VCaP (cell line): Measurements from ENCODE around the gene STAMBP.
"Not testable (repeated sequence)": the region's sequence is repeated elsewhere in the genome, so short reads cannot be mapped to it uniquely, and the experiment has no call there.

Experiments
- H3K27ac ChIP-seq: fragments of 450-650 bp; 2 replicates; pipeline ENCODE4 v1.5.1; 2017
- CTCF ChIP-seq: fragments of 450-650 bp; conservative IDR thresholded peaks from 2 replicates; pipeline ENCODE4 v1.5.1; 2017; ENCODE audit warnings: mild to moderate bottlenecking, moderate library complexity

Gene STAMBP

GRCh38 chr2:73828818-73829570 lies at the start of gene STAMBP:
STAMBP (plus strand) TSS chr2:73828961; CDS start chr2:73830857, 1,896 bp downstream.
- no peak for TF ChIP-seq CTCF
- H3K27ac ChIP-seq = peak within 1 kb of the TSS; percentile 84

GRCh38 chr2:73779467-73780236 lies 49.1 kb upstream of the STAMBP start, which contains the start of gene DUSP11:
DUSP11 (minus strand) TSS chr2:73780103; CDS start chr2:73779974, 129 bp downstream.
- peak; percentile 92 for TF ChIP-seq CTCF
- peak within 1 kb of the TSS; percentile 78 for H3K27ac ChIP-seq

DNA sequence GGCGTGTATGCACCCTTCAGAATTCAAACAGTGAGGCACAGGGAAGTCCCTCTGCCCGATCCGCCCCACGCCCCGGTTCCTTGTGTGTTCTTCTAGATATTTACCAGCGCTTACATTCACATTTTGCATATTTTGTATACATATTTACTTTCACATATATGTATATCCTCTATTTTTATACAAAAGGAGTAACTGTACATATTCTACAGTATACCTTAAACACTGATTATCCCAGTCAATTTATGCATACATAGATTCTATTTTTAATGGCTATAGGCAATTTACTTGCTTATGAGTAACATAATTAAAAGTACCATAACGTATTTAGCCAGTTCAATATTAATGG lies 48.6 kb upstream of the STAMBP start:
- TF ChIP-seq CTCF = peak; percentile 67
- peak overlapping the region; percentile 78; the same call in 1 of the 2 replicates for H3K27ac ChIP-seq

DNA sequence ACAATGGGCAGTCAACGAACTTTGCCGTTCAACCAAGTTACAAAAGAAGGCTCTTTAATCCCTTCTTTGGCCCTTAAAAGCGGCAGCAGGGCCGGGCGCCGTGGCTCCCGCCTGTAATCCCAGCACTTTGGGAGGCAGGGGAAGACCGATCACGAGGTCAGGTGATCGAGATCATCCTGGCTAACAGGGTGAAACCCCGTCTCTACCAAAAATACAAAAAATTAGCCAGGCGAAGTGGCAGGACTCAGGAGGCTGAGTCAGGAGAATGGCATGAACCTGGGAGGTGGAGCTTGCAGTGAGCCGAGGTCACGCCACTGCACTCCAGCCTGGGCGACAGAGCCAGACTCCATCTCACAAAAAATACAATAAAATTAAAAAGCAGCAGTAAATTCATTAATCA lies 45.4 kb upstream of the STAMBP start:
- H3K27ac ChIP-seq = not testable (repeated sequence)

GRCh38 chr2:73783883-73784282 lies 44.9 kb upstream of the STAMBP start, which contains the start of gene C2orf78:
C2orf78 (plus strand) TSS chr2:73784183; CDS start chr2:73784310, 127 bp downstream.
- H3K27ac ChIP-seq = not testable (repeated sequence)

DNA sequence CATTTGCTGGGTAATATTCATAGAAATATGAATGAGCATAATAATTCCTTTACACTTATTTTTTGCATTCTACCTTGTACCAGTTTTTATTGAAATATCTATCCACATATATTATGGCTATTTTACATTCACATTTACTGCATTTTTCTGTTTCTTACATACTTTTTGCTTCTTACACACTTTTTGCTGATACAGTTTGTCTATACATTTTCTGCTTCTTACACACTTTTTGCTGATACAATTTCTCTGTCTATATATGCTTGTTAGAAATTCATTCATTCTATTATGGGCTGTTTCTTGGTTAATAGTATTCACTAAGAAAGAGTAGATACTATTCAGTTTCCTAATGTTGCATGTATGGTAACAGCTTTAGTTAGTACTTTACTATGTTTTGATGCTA lies 16.9 kb upstream of the STAMBP start:
- no peak overlapping the region for H3K27ac ChIP-seq
- no peak for TF ChIP-seq CTCF

DNA sequence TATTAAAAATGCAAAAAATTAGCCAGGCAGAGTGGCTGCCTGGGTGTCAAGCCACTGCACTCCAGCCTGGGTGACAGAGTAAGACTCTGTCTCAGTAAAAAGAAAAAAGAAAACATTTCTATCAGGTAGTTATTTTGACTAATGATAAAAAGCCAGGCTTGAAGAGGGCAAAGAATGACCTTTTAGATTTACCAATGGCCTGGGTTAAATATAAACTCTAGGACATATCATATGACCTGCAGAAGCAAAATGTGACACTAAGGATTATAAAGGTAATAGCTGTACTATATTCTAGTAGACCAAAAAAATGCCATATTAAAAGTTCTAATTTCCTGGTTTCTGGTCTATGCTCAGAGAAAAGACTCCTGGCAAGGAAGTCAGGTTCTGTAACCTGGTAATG lies 16.1 kb upstream of the STAMBP start:
- no peak for TF ChIP-seq CTCF
- no peak overlapping the region for H3K27ac ChIP-seq

- TF ChIP-seq CTCF = no peak
- H3K27ac ChIP-seq = no peak overlapping the region
Measured at GRCh38 chr2:73818296-73818695, 10.5 kb upstream of the STAMBP start.
